ENCODE measurements around the gene SMARCA1. TPM values are rescaled to one million over a fixed set of nuclear protein-coding genes. Genes with fewer than 3 reads are reported as not detected.

Gene SMARCA1
- total and polyA plus RNA-seq, 2 experiments from 2014 or later, result 30.1 to 51.8 TPM

GRCh38 chrX:129572422-129572821 lies 49.1 kb upstream of the SMARCA1 start:
- Histone ChIP-seq H3K27me3 (ENCODE audit: insufficient read depth) (no peaks in the 10 kb centered on the region), H3F3A (replicated peaks; ENCODE audit: low read depth) (no peaks in the 10 kb centered on the region), H2AFZ (no peak overlapping the region), H3K4me3 (no peak overlapping the region), H3K79me2 (replicated peaks; ENCODE audit: insufficient read depth) (no peaks in the 10 kb centered on the region), H3K4me1 (ENCODE audit: insufficient read depth) (no peaks in the 10 kb centered on the region), H4K20me1 (replicated peaks; ENCODE audit: insufficient read depth) (no peaks in the 10 kb centered on the region), H3K9me2 (ENCODE audit: insufficient read depth) (no peaks in the 10 kb centered on the region), H3K4me2 (no peak overlapping the region), H3K27ac (ENCODE audit: low read depth) (no peak overlapping the region), H3K36me3 (ENCODE audit: insufficient read depth) (no peaks in the 10 kb centered on the region)
- H3K36me3 Mint-ChIP-seq (ENCODE audit: low read depth), result peaks cover 63% of the 10 kb centered on the region
- no peaks in the 10 kb centered on the region for H3K27me3 Mint-ChIP-seq (ENCODE audit: insufficient read depth, low read depth, poor library complexity)
- DNase-seq (ENCODE audit: low spot score), result no peak
- no peaks in the 10 kb centered on the region for H3K9me3 Mint-ChIP-seq
- H3K4me1 Mint-ChIP-seq, result no peaks in the 10 kb centered on the region
- TF ChIP-seq NANOG (IDR thresholded peaks at IDR 0.05; ENCODE audit: borderline replicate concordance), result no peak
- TF ChIP-seq ZNF114 (CRISPR knock-in tag; IDR thresholded peaks at IDR 0.05), result no peak
- TF ChIP-seq ZNF331 (CRISPR knock-in tag; IDR thresholded peaks at IDR 0.05; ENCODE audit: low read depth), result no peak
- TF ChIP-seq STAT1 (IDR thresholded peaks at IDR 0.05; ENCODE audit: unreplicated experiment), result no peak
- TF ChIP-seq EZH2 (IDR thresholded peaks at IDR 0.05; ENCODE audit: low read depth, unreplicated experiment), result no peak
- TF ChIP-seq, protein P1, sequence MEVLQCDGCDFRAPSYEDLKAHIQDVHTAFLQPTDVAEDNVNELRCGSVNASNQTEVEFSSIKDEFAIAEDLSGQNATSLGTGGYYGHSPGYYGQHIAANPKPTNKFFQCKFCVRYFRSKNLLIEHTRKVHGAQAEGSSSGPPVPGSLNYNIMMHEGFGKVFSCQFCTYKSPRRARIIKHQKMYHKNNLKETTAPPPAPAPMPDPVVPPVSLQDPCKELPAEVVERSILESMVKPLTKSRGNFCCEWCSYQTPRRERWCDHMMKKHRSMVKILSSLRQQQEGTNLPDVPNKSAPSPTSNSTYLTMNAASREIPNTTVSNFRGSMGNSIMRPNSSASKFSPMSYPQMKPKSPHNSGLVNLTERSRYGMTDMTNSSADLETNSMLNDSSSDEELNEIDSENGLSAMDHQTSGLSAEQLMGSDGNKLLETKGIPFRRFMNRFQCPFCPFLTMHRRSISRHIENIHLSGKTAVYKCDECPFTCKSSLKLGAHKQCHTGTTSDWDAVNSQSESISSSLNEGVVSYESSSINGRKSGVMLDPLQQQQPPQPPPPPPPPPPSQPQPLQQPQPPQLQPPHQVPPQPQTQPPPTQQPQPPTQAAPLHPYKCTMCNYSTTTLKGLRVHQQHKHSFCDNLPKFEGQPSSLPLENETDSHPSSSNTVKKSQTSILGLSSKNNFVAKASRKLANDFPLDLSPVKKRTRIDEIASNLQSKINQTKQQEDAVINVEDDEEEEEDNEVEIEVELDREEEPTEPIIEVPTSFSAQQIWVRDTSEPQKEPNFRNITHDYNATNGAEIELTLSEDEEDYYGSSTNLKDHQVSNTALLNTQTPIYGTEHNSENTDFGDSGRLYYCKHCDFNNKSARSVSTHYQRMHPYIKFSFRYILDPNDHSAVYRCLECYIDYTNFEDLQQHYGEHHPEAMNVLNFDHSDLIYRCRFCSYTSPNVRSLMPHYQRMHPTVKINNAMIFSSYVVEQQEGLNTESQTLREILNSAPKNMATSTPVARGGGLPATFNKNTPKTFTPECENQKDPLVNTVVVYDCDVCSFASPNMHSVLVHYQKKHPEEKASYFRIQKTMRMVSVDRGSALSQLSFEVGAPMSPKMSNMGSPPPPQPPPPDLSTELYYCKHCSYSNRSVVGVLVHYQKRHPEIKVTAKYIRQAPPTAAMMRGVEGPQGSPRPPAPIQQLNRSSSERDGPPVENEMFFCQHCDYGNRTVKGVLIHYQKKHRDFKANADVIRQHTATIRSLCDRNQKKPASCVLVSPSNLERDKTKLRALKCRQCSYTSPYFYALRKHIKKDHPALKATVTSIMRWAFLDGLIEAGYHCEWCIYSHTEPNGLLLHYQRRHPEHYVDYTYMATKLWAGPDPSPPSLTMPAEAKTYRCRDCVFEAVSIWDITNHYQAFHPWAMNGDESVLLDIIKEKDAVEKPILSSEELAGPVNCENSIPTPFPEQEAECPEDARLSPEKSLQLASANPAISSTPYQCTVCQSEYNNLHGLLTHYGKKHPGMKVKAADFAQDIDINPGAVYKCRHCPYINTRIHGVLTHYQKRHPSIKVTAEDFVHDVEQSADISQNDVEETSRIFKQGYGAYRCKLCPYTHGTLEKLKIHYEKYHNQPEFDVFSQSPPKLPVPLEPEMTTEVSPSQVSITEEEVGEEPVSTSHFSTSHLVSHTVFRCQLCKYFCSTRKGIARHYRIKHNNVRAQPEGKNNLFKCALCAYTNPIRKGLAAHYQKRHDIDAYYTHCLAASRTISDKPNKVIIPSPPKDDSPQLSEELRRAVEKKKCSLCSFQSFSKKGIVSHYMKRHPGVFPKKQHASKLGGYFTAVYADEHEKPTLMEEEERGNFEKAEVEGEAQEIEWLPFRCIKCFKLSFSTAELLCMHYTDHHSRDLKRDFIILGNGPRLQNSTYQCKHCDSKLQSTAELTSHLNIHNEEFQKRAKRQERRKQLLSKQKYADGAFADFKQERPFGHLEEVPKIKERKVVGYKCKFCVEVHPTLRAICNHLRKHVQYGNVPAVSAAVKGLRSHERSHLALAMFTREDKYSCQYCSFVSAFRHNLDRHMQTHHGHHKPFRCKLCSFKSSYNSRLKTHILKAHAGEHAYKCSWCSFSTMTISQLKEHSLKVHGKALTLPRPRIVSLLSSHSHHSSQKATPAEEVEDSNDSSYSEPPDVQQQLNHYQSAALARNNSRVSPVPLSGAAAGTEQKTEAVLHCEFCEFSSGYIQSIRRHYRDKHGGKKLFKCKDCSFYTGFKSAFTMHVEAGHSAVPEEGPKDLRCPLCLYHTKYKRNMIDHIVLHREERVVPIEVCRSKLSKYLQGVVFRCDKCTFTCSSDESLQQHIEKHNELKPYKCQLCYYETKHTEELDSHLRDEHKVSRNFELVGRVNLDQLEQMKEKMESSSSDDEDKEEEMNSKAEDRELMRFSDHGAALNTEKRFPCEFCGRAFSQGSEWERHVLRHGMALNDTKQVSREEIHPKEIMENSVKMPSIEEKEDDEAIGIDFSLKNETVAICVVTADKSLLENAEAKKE (CRISPR knock-in tag; IDR thresholded peaks at IDR 0.05), result no peak
- TF ChIP-seq JUNB (IDR thresholded peaks at IDR 0.05; ENCODE audit: unreplicated experiment), result no peak
- TF ChIP-seq, protein P2, sequence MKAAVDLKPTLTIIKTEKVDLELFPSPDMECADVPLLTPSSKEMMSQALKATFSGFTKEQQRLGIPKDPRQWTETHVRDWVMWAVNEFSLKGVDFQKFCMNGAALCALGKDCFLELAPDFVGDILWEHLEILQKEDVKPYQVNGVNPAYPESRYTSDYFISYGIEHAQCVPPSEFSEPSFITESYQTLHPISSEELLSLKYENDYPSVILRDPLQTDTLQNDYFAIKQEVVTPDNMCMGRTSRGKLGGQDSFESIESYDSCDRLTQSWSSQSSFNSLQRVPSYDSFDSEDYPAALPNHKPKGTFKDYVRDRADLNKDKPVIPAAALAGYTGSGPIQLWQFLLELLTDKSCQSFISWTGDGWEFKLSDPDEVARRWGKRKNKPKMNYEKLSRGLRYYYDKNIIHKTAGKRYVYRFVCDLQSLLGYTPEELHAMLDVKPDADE (IDR thresholded peaks at IDR 0.05), result no peak
- TF ChIP-seq CREB1 (CRISPR knock-in tag; IDR thresholded peaks at IDR 0.05; ENCODE audit: low read depth), result no peak
- TF ChIP-seq POLR2AphosphoS5 (IDR thresholded peaks at IDR 0.05; ENCODE audit: low read depth), result no peak
- TF ChIP-seq, protein P3, sequence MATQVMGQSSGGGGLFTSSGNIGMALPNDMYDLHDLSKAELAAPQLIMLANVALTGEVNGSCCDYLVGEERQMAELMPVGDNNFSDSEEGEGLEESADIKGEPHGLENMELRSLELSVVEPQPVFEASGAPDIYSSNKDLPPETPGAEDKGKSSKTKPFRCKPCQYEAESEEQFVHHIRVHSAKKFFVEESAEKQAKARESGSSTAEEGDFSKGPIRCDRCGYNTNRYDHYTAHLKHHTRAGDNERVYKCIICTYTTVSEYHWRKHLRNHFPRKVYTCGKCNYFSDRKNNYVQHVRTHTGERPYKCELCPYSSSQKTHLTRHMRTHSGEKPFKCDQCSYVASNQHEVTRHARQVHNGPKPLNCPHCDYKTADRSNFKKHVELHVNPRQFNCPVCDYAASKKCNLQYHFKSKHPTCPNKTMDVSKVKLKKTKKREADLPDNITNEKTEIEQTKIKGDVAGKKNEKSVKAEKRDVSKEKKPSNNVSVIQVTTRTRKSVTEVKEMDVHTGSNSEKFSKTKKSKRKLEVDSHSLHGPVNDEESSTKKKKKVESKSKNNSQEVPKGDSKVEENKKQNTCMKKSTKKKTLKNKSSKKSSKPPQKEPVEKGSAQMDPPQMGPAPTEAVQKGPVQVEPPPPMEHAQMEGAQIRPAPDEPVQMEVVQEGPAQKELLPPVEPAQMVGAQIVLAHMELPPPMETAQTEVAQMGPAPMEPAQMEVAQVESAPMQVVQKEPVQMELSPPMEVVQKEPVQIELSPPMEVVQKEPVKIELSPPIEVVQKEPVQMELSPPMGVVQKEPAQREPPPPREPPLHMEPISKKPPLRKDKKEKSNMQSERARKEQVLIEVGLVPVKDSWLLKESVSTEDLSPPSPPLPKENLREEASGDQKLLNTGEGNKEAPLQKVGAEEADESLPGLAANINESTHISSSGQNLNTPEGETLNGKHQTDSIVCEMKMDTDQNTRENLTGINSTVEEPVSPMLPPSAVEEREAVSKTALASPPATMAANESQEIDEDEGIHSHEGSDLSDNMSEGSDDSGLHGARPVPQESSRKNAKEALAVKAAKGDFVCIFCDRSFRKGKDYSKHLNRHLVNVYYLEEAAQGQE (IDR thresholded peaks at IDR 0.05; ENCODE audit: unreplicated experiment), result no peak
- no peak for TF ChIP-seq EZH2phosphoT487 (IDR thresholded peaks at IDR 0.05; ENCODE audit: unreplicated experiment)
- TF ChIP-seq, protein P4, sequence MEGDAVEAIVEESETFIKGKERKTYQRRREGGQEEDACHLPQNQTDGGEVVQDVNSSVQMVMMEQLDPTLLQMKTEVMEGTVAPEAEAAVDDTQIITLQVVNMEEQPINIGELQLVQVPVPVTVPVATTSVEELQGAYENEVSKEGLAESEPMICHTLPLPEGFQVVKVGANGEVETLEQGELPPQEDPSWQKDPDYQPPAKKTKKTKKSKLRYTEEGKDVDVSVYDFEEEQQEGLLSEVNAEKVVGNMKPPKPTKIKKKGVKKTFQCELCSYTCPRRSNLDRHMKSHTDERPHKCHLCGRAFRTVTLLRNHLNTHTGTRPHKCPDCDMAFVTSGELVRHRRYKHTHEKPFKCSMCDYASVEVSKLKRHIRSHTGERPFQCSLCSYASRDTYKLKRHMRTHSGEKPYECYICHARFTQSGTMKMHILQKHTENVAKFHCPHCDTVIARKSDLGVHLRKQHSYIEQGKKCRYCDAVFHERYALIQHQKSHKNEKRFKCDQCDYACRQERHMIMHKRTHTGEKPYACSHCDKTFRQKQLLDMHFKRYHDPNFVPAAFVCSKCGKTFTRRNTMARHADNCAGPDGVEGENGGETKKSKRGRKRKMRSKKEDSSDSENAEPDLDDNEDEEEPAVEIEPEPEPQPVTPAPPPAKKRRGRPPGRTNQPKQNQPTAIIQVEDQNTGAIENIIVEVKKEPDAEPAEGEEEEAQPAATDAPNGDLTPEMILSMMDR (conservative IDR thresholded peaks at IDR 0.05; ENCODE audit: low read depth in 2 of 2), result no peak
- ATAC-seq, result no peak
- no peak overlapping the region for H3K4me3 Mint-ChIP-seq
- no peak overlapping the region for H3K27ac Mint-ChIP-seq
